ENCODE data around the gene TICAM2.

Gene TICAM2

DNA sequence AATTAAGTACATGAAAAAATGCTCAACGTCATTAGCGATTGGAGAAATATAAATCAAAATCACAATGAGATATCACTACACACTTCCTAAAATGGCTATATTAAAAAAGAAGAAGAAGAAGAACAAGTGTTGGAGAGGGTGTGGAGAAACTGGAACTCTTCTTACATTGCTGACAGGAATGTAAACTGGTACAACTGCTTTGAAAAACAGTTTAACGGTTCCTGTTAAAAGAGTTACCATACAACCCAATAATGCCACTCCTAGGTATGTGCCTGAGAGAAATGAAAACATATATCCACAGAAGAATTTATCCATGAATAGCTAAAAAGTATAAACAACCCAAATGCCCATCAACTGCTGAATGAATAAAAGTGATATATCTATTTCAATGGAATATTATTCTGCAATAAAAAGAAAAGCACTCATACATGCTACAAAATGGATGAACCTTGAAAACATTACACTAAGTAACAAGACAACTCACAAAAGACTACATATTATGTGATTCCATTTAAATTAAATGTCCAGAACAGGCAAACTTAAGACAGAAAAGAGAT lies 66.7 kb downstream of the TICAM2 start:
- DNase-seq (ENCODE audit: low spot score) = no peak
- TF ChIP-seq, protein P1, sequence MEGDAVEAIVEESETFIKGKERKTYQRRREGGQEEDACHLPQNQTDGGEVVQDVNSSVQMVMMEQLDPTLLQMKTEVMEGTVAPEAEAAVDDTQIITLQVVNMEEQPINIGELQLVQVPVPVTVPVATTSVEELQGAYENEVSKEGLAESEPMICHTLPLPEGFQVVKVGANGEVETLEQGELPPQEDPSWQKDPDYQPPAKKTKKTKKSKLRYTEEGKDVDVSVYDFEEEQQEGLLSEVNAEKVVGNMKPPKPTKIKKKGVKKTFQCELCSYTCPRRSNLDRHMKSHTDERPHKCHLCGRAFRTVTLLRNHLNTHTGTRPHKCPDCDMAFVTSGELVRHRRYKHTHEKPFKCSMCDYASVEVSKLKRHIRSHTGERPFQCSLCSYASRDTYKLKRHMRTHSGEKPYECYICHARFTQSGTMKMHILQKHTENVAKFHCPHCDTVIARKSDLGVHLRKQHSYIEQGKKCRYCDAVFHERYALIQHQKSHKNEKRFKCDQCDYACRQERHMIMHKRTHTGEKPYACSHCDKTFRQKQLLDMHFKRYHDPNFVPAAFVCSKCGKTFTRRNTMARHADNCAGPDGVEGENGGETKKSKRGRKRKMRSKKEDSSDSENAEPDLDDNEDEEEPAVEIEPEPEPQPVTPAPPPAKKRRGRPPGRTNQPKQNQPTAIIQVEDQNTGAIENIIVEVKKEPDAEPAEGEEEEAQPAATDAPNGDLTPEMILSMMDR (IDR thresholded peaks at IDR 0.05; ENCODE audit: extremely low read depth, insufficient read depth, missing control alignments) = no peak
- in situ Hi-C loops (cut with MboI; ENCODE audit: low pct_unique_long_range_greater_than_20kb, low sequenced_read_pairs, unreplicated experiment) = no loop called here

DNA sequence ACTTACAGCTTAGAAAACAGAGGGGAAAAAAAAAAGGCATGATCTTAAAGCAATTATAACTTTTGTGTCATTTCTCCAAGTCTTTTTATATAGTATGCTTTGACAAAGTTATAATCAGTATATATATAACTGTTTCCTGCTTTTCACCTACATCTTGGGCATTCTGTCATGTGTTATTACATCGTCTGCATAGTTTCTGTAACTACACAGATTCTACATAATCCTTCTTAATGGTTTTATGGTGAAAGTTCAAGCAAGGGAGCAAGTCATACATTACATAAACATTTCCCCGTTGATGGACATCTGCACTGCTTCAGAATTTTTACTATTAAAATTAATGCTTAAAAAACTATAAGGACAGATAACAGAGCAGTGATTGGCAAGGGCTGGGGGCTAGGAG lies 69.8 kb downstream of the TICAM2 start:
- no peak for DNase-seq (ENCODE audit: low spot score)
- TF ChIP-seq, protein P1 (IDR thresholded peaks at IDR 0.05; ENCODE audit: extremely low read depth, insufficient read depth, missing control alignments) = no peak
- in situ Hi-C loops (cut with MboI; ENCODE audit: low pct_unique_long_range_greater_than_20kb, low sequenced_read_pairs, unreplicated experiment) = no loop called here

GRCh38 chr5:115531787-115532367 lies 70.4 kb downstream of the TICAM2 start:
- in situ Hi-C loops (cut with MboI; ENCODE audit: low pct_unique_long_range_greater_than_20kb, low sequenced_read_pairs, unreplicated experiment) = no loop called here
- TF ChIP-seq, protein P1 (IDR thresholded peaks at IDR 0.05; ENCODE audit: extremely low read depth, insufficient read depth, missing control alignments) = no peak
- no peak for DNase-seq (ENCODE audit: low spot score)

DNA sequence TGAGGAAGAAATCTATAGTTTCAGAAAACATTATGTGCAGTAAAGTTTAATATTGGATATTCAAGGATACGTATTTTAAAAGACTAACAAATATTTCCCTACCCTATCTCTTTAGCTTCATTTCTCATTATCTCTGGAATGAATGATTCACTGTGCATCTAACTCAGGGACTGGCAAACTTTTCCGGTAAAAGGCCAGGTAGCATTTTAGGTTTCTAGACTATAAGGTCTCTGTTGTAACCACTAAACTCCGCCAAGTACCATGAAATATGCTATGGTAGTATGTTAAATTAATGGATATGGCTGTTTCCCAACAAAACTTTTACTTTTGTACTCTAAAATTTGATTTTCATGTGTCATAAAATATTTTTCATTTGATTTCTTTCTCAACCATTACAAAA lies 70.9 kb downstream of the TICAM2 start:
- in situ Hi-C loops (cut with MboI; ENCODE audit: low pct_unique_long_range_greater_than_20kb, low sequenced_read_pairs, unreplicated experiment) = no loop called here
- DNase-seq (ENCODE audit: low spot score) = no peak
- TF ChIP-seq, protein P1 (IDR thresholded peaks at IDR 0.05; ENCODE audit: extremely low read depth, insufficient read depth, missing control alignments) = no peak

DNA sequence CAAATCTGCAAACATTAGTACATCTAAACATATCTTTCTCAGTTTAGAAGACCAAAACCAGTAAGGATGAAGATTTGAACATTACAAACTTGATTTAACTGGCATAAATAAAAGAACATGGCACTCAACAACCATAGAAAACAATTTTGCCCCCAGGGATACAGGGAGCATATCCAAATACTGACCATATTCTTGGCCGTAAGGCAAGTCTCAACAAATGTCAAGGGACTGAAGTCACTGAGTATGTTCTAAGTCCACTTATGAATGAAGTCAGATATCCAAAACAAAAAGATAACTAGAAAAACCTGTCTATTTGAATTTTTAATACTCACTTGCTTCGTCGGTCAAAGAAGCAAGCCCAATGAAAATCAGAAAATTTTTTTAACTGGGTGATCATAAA lies 71.9 kb downstream of the TICAM2 start:
- in situ Hi-C loops (cut with MboI; ENCODE audit: low pct_unique_long_range_greater_than_20kb, low sequenced_read_pairs, unreplicated experiment) = no loop called here
- no peak for DNase-seq (ENCODE audit: low spot score)

More for the DNA sequence above, 71.9 kb downstream of the TICAM2 start:
- TF ChIP-seq, protein P1 (IDR thresholded peaks at IDR 0.05; ENCODE audit: extremely low read depth, insufficient read depth, missing control alignments) = no peak

Data from GM13977 (cell line).